Psoas muscle (tissue), 8 donors: ENCODE measurements around the gene ALK. TPM values are rescaled to one million over a fixed set of nuclear protein-coding genes. Genes with fewer than 3 reads are reported as not detected.

Experiments
- ATAC-seq, 4 donors: fragments of 200-7000 bp; cut with Tn5 transposase; one replicate each; pipeline ENCODE4 v1.9.1; 2020; ENCODE audit warnings: moderate library complexity in 3 of 4, mild to moderate bottlenecking in 2 of 4
- DNase-seq, 2 donors: peaks; one replicate each; pipeline ENCODE4 v3.0.0-alpha.2; 2020
- H3K27ac ChIP-seq: fragments of 200-600 bp; one replicate; pipeline ENCODE4 v1.8.0; 2022
- H3K27me3 ChIP-seq, 3 donors: fragments of 200-600 bp in 1 of 3; one replicate each; pipeline versions ENCODE4 v1.6.1 to v1.8.0; 2013 to 2022; ENCODE audit warnings: low read length in 2 of 3, mild to moderate bottlenecking in 2 of 3, moderate library complexity in 1 of 3; ENCODE audit not compliant: insufficient read depth in 3 of 3
- H3K36me3 ChIP-seq, 2 donors: fragments of 200-600 bp in 1 of 2; one replicate each; pipeline versions ENCODE4 v1.6.1 to v1.8.0; 2013 to 2022; ENCODE audit warnings: low read depth in 1 of 2, mild to moderate bottlenecking in 1 of 2, moderate library complexity in 1 of 2; ENCODE audit not compliant: insufficient read depth in 1 of 2
- H3K4me1 ChIP-seq: fragments of 200-600 bp; one replicate; pipeline ENCODE4 v1.8.0; 2022
- H3K4me3 ChIP-seq: fragments of 200-600 bp; one replicate; pipeline ENCODE4 v1.8.0; 2022; ENCODE audit warnings: mild to moderate bottlenecking
- H3K9me3 ChIP-seq: fragments of 200-600 bp; one replicate; pipeline ENCODE4 v1.8.0; 2022
- WGBS, 3 donors: extraction: QIAGEN DNeasy Blood & Tissue Kit; methylation state at CpG; one replicate each; pipeline versions ENCODE4 v1.1.6 to v1.1.7; 2013; 5-methylcytosine and 5-hydroxymethylcytosine counted together
- intact Hi-C, 2 donors: fragments of 100-400 bp; cut with DNase I; formaldehyde crosslinking; loops; one replicate each; pipeline versions ENCODE4 v1.11.0 to v1.14.2; 2022
- polyA plus RNA-seq, 3 donors: library from polyadenylated mRNA; stranded (reverse); fragments of 200-250 nt; gene quantifications; one replicate each; pipeline ENCODE4 v1.2.3, GENCODE V29; 2013
- total RNA-seq, 4 donors: library from RNA; stranded (reverse); fragmentation: NEBNext Ultra II Directional in 2 of 4; extraction: Animal tissue kit (Norgen Biotek cat#: 25700) in 2 of 4; gene quantifications; one replicate each; pipeline versions ENCODE4 v1.2.1 to v1.2.4, GENCODE V29; 2021 to 2023
- TF ChIP-seq, protein P1 (sequence below): fragments of 200-600 bp; IDR thresholded peaks from one replicate; pipeline ENCODE4 v1.8.0; 2022; ENCODE audit warnings: antibody characterized with exemption
- donor health status: healthy with polysubstance abuse.
- donor health status: DM: no; HTN: no; CAD: no; lungs with moderate emphysema.
- donor health status: Bipolar disorder and iron deficiency.
- donor health status: healthy.
- donor health status: DM: yes; HTN: yes; CAD: no.
- donor health status: DM: no; HTN: no; CAD: no.
- donor health status: DM: no; HTN: no; CAD: no.
- donor health status: DM: yes; HTN: yes; CAD: no.

ALK gene
- total and polyA plus RNA-seq, 7 donors = 0.03 to 0.32 (median 0.08) TPM; not detected in 2

GRCh38 chr2:29469516-29469915 is 451.9 kb downstream of the ALK start:
- Histone ChIP-seq H3K4me1 (no peaks in the 10 kb centered on the region), H3K27me3 (no peaks in the 10 kb centered on the region), H3K9me3 (peaks cover 16% of the 10 kb centered on the region), H3K27ac (no peak overlapping the region), H3K36me3 (no peaks in the 10 kb centered on the region), H3K4me3 (no peak overlapping the region)
- TF ChIP-seq, protein P1, sequence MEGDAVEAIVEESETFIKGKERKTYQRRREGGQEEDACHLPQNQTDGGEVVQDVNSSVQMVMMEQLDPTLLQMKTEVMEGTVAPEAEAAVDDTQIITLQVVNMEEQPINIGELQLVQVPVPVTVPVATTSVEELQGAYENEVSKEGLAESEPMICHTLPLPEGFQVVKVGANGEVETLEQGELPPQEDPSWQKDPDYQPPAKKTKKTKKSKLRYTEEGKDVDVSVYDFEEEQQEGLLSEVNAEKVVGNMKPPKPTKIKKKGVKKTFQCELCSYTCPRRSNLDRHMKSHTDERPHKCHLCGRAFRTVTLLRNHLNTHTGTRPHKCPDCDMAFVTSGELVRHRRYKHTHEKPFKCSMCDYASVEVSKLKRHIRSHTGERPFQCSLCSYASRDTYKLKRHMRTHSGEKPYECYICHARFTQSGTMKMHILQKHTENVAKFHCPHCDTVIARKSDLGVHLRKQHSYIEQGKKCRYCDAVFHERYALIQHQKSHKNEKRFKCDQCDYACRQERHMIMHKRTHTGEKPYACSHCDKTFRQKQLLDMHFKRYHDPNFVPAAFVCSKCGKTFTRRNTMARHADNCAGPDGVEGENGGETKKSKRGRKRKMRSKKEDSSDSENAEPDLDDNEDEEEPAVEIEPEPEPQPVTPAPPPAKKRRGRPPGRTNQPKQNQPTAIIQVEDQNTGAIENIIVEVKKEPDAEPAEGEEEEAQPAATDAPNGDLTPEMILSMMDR = no peak
- intact Hi-C loops = no loop called here
- no peak for DNase-seq
- WGBS, 3 donors = 26 to 38% (median 35%) methylated on average over 1 of the region's 1 CpG
- ATAC-seq = no peak

DNA sequence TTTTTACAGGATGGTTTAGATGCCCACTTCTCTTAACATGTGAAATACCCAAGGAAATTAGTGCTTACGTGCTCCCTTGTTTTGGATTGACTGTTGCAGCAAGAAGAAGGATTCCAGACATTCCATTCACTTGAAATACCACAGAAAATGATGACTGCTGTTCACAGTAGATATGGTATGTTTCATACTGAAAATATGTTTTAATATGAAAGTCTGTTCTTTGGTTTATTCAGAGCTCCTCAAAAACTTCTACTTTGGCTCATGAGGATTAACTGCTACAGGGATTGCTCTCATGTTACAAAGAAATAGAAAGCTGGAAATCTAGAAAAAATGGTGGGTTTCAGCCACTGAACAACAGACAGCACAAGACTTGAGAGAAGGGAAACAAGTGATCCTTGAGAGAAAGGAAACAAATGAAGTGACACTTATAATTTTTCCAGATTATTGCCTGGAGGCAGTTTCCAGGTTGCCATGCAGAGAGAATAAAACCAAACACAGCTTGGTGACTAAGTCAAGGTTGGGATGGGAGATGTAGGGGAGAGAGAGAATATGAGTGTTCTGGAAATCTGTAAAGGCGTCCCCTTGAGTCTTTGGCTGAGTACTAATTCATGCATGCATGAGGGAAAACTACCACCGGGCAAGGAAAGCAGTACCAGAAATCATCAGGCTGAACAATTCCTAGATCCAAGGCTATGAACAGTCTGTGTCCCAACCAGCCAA is 458.0 kb downstream of the ALK start:
- no peak for DNase-seq

GRCh38 chr2:29462293-29462692 is 459.1 kb downstream of the ALK start:
- Histone ChIP-seq H3K4me3 (no peak overlapping the region), H3K27ac (no peak overlapping the region), H3K36me3 (no peaks in the 10 kb centered on the region), H3K27me3 (no peaks in the 10 kb centered on the region), H3K4me1 (no peaks in the 10 kb centered on the region), H3K9me3 (no peaks in the 10 kb centered on the region)
- WGBS, 3 donors = 81 to 95% (median 91%) methylated on average over 5 of the region's 5 CpGs
- TF ChIP-seq, protein P1 = no peak
- no peak for DNase-seq
- ATAC-seq = no peak
- intact Hi-C loops = no loop called here

More for the DNA sequence above, 458.0 kb downstream of the ALK start:
- Histone ChIP-seq H3K36me3 (no peaks in the 10 kb centered on the region), H3K27me3 (no peaks in the 10 kb centered on the region), H3K4me1 (no peaks in the 10 kb centered on the region), H3K9me3 (no peaks in the 10 kb centered on the region), H3K4me3 (no peak overlapping the region), H3K27ac (no peak overlapping the region)
- TF ChIP-seq, protein P1 = no peak
- intact Hi-C loops = no loop called here
- WGBS, 3 donors = 53 to 60% (median 60%) methylated on average over 3 of the region's 3 CpGs
- ATAC-seq = no peak

DNA sequence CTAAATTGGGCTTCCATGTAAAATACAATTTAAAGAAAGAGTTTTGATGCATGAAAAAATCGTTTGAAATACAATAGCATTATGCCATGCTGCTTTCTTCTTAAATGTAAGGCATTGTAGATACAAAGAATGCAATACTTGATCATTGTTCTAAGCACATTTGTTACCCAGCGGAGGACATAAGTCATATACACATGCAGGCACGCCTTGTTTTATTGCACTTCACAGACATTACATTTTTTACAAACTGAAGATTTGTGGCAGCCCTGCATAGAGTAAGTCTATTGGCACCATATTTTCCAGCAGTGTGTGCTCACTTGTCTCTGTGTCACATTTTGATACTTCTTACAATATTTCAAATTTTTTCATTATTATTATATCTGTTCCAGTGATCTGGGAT is 461.2 kb downstream of the ALK start:
- H3K9me3 ChIP-seq = no peaks in the 10 kb centered on the region
- intact Hi-C loops = no loop called here
- no peaks in the 10 kb centered on the region for H3K27me3 ChIP-seq
- H3K36me3 ChIP-seq = no peaks in the 10 kb centered on the region
- no peak overlapping the region for H3K27ac ChIP-seq
- DNase-seq = no peak
- no peaks in the 10 kb centered on the region for H3K4me1 ChIP-seq
- no peak overlapping the region for H3K4me3 ChIP-seq
- WGBS, 3 donors = 45 to 60% (median 49%) methylated on average over 3 of the region's 3 CpGs
- no peak for ATAC-seq
- TF ChIP-seq, protein P1 = no peak
